ENCODE results near the gene PCARE. TPM values are rescaled to one million over a fixed set of nuclear protein-coding genes. Genes with fewer than 3 reads are reported as not detected.

Gene PCARE
- total and polyA plus RNA-seq, 2 experiments from 2014 or later, result not detected

GRCh38 chr2:29113027-29113686, 38.8 kb upstream of the PCARE start:
- no peak overlapping the region for H3K27ac Mint-ChIP-seq
- peaks cover 44% of the 10 kb centered on the region for H3K27me3 Mint-ChIP-seq (ENCODE audit: insufficient read depth, low read depth, poor library complexity)
- ATAC-seq (no peak), DNase-seq (ENCODE audit: low spot score) (no peak)
- no peaks in the 10 kb centered on the region for H3K79me2 ChIP-seq (replicated peaks; ENCODE audit: insufficient read depth)
- no peaks in the 10 kb centered on the region for H3K9me3 Mint-ChIP-seq
- H3K27ac ChIP-seq (ENCODE audit: low read depth), result no peak overlapping the region
- no peak overlapping the region for H3K4me3 ChIP-seq
- H3K4me2 ChIP-seq, result no peak overlapping the region
- H3K9me2 ChIP-seq (ENCODE audit: insufficient read depth), result no peaks in the 10 kb centered on the region
- H3K27me3 ChIP-seq (ENCODE audit: insufficient read depth), result peaks cover 59% of the 10 kb centered on the region
- peaks cover 3% of the 10 kb centered on the region; the same call in 1 of the 3 replicates for H3K36me3 Mint-ChIP-seq (ENCODE audit: low read depth)
- H4K20me1 ChIP-seq (replicated peaks; ENCODE audit: insufficient read depth), result no peaks in the 10 kb centered on the region
- no peaks in the 10 kb centered on the region for H3F3A ChIP-seq (replicated peaks; ENCODE audit: low read depth)
- peaks cover 6% of the 10 kb centered on the region for H3K4me1 ChIP-seq (ENCODE audit: insufficient read depth)
- no peak overlapping the region for H3K4me3 Mint-ChIP-seq
- TF ChIP-seq REST (IDR thresholded peaks at IDR 0.05; ENCODE audit: unreplicated experiment) (no peak), CTCF (conservative IDR thresholded peaks at IDR 0.05; ENCODE audit: low read depth in 2 of 2) (no peak), CREB1 (CRISPR knock-in tag; IDR thresholded peaks at IDR 0.05; ENCODE audit: low read depth) (no peak), STAT1 (IDR thresholded peaks at IDR 0.05; ENCODE audit: unreplicated experiment) (no peak), ZNF331 (CRISPR knock-in tag; IDR thresholded peaks at IDR 0.05; ENCODE audit: low read depth) (no peak), ZNF462 (CRISPR knock-in tag; IDR thresholded peaks at IDR 0.05) (no peak), ETS1 (IDR thresholded peaks at IDR 0.05) (no peak), ZNF114 (CRISPR knock-in tag; IDR thresholded peaks at IDR 0.05) (no peak), EZH2phosphoT487 (IDR thresholded peaks at IDR 0.05; ENCODE audit: unreplicated experiment) (no peak), JUNB (IDR thresholded peaks at IDR 0.05; ENCODE audit: unreplicated experiment) (no peak), POLR2AphosphoS5 (IDR thresholded peaks at IDR 0.05; ENCODE audit: low read depth) (no peak), NANOG (IDR thresholded peaks at IDR 0.05; ENCODE audit: borderline replicate concordance) (no peak), EZH2 (IDR thresholded peaks at IDR 0.05; ENCODE audit: low read depth, unreplicated experiment) (no peak)
- no peak overlapping the region for H2AFZ ChIP-seq
- H3K36me3 ChIP-seq (ENCODE audit: insufficient read depth), result no peaks in the 10 kb centered on the region
- peaks cover 2% of the 10 kb centered on the region for H3K4me1 Mint-ChIP-seq
